DMS53 treated with DMSO at 0.1 percent for 48 hours (cell line): ENCODE measurements around the gene FRY.

Source experiments
- DNase-seq: peaks from one replicate; lab custom pipeline; 2025; ENCODE audit not compliant: unreplicated experiment; lab: John Stamatoyannopoulos, UW

FRY gene

GRCh38 chr13:32347651-32348050, 316.1 kb downstream of the FRY start:
- no peak for DNase-seq
